Mucosa of rectum (tissue), 2 donors: Measurements from ENCODE around the gene TAF3.

Experiments used
- H3K27ac ChIP-seq, 2 donors: one replicate each; pipeline ENCODE4 v1.7.0; 2013; ENCODE audit warnings: inconsistent platforms in 2 of 2, low read depth in 2 of 2, low read length in 2 of 2
- H3K27me3 ChIP-seq, 2 donors: one replicate each; pipeline ENCODE4 v1.7.0; 2013; ENCODE audit warnings: low read length in 2 of 2; ENCODE audit not compliant: control insufficient read depth in 2 of 2, insufficient read depth in 2 of 2
- H3K36me3 ChIP-seq, 2 donors: one replicate each; pipeline ENCODE4 v1.7.0; 2013; ENCODE audit warnings: low read length in 2 of 2; ENCODE audit not compliant: control insufficient read depth in 2 of 2, insufficient read depth in 2 of 2
- H3K4me1 ChIP-seq, 2 donors: one replicate each; pipeline ENCODE4 v1.7.0; 2013; ENCODE audit warnings: low read length in 2 of 2, mild to moderate bottlenecking in 1 of 2; ENCODE audit not compliant: control insufficient read depth in 2 of 2, insufficient read depth in 2 of 2
- H3K4me3 ChIP-seq, 2 donors: one replicate each; pipeline ENCODE4 v1.7.0; 2013; ENCODE audit warnings: low read length in 2 of 2
- H3K9ac ChIP-seq, 2 donors: one replicate each; pipeline ENCODE4 v1.7.0; 2013; ENCODE audit warnings: low read length in 2 of 2, low read depth in 1 of 2, mild to moderate bottlenecking in 1 of 2
- H3K9me3 ChIP-seq, 2 donors: one replicate each; pipeline ENCODE4 v1.7.0; 2013; ENCODE audit warnings: low read length in 2 of 2; ENCODE audit not compliant: control insufficient read depth in 2 of 2
- donor health status: healthy.
- donor health status: Normal muscosa, but diverticular disease.

TAF3 gene

DNA sequence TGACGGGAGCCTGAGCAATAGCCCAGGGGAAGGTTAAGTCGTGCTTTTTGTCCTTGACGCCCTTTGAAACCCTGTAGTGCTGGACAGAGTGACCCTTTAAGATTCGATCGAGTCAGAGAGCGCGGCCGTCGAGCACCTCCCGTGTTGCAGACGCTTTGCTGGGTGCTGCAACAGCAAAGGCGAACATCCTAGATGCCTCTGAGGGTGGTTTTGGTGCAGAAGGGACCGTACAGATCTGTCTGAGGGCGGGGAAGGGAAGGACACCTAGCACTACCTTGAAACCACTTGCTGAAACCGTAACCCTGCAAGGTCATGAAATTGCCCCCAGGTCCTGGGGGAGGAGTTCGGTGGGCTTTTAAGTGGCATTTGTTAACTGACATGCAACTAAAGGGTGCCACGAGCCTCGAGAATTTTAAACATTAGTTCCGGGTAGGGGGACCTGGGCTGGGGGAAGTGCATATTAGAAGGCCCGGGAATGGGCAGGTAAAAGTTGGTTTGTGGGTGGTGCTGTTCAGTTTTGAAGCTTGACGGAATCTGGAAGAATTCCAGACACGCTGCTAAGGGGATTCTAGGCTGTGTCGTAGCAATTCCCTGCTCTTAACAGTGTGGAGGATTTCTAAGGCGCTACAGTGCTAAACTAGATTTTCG, 29.5 kb upstream of the TAF3 start:
- H3K4me1 ChIP-seq: peaks cover 17 to 21% of the 10 kb centered on the region in 2 donors
- peaks cover 0 to 4% of the 10 kb centered on the region in 2 donors for H3K36me3 ChIP-seq
- no peaks in the 10 kb centered on the region for H3K9me3 ChIP-seq
- no peaks in the 10 kb centered on the region for H3K27me3 ChIP-seq
- peak overlapping the region; percentile 76 to 88 for H3K27ac ChIP-seq
- H3K9ac ChIP-seq: peak overlapping the region; percentile 84 to 90
- H3K4me3 ChIP-seq: peak overlapping the region; percentile 98

DNA sequence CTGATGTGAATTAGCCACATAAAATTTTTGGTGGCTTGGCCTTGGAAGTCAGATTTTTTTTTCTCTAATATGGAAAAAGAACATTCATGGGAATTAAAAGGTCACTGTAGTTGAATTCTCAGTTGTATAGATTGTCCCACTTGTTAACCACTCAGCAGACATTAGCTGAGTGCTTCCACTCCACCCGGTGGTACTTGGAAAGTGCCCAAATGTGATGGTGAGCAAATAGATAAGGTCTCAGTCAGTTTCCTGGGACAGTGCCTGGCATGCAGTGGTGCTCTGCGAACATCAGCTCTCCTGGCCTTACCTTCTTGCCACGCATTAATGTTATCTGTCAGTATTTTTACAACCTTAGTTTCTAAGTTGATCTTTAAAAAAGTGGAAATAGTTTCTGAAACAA, 28.9 kb upstream of the TAF3 start:
- H3K9ac ChIP-seq: peak overlapping the region; percentile 84 to 90
- no peak overlapping the region for H3K27ac ChIP-seq
- H3K4me1 ChIP-seq: peaks cover 17 to 21% of the 10 kb centered on the region in 2 donors

DNA sequence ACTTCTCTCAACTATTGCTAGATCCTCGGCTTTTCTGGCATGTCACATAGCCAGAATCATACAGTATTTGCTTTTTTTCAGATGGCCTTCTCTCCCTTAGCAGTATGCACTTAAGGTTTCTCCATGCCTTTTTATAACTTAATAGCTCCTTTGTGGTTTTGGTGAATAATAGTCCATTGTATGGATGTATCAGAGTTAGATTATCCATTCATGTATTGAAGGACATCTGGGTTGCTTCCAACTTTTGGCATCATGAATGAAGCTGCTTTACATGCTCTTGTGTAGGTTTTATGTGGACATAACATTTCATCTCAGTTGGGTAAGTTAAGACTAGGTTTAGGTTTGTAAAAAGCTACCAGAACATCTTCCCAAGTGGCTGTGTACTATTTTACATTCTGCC, 25.8 kb upstream of the TAF3 start:
- Histone ChIP-seq H3K4me1 (peaks cover 10 to 14% of the 10 kb centered on the region in 2 donors), H3K36me3 (peaks cover 9 to 12% of the 10 kb centered on the region in 2 donors), H3K27me3 (no peaks in the 10 kb centered on the region), H3K9ac (peak overlapping the region in 1 of 2 donors; percentile 1), H3K9me3 (no peaks in the 10 kb centered on the region), H3K27ac (no peak overlapping the region), H3K4me3 (no peak overlapping the region)

More for the DNA sequence above, 28.9 kb upstream of the TAF3 start:
- Histone ChIP-seq H3K9me3 (no peaks in the 10 kb centered on the region), H3K27me3 (no peaks in the 10 kb centered on the region), H3K36me3 (peaks cover 0 to 4% of the 10 kb centered on the region in 2 donors), H3K4me3 (peak overlapping the region; percentile 98)

DNA sequence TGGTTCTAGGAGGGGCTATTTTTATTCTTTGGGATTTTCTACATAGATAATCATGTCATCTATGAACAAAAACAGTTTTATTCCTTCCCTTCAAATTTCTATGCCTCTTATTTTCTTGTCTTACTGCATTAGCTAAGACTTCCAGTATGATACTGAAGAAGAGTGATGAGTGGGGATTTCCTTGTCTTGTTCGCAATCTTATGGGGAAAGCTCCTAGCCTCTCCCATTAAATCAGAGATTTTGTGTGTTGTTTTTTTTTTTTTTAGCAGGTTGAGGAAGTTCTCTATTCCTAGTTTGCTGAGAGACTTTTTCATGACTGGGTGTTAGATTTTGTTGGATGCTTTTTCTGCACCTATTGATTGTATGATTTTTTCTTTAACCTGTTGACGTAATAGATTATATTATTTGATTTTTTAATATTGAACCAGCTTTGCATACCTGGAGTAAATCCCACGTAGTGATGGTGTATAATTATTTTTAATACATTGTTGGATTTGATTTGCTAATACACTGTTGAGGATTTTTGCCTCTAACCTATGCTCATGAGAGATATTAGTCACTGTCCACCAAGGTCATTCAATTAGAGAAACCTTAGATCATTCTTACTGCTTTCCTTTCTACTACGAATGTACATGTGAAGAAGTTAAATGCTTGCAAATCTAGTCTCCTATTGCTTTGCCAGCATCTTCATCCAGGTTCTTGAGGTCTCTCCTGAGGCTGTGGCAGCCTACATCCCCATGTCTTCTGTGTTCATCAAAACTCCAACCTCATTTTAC, 23.9 kb upstream of the TAF3 start:
- H3K4me1 ChIP-seq: peaks cover 6 to 12% of the 10 kb centered on the region in 2 donors
- H3K4me3 ChIP-seq: no peak overlapping the region
- peaks cover 15 to 22% of the 10 kb centered on the region in 2 donors for H3K36me3 ChIP-seq
- H3K9me3 ChIP-seq: no peaks in the 10 kb centered on the region
- H3K9ac ChIP-seq: no peak overlapping the region
- no peak overlapping the region for H3K27ac ChIP-seq
- no peaks in the 10 kb centered on the region for H3K27me3 ChIP-seq

DNA sequence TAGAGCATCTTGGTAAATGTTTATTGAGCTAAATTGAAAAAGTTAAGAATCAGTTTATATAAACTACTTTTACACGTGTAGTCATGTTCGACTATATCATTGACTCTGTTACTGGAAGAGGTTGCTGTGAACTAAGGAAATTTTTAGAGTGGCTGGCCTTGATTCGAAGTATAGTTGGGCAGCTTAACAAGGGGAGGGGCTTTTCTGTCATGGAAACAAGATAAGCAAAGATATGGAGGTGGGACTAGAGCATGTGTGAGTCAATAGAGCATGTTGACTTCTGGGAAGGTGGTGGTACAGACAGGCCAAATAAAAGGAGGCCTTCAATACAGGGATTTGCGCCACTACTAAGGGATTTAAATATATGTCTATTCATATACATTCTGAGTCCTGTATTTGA, 22.7 kb upstream of the TAF3 start:
- H3K9ac ChIP-seq: no peak overlapping the region
- H3K27ac ChIP-seq: no peak overlapping the region
- peaks cover 0 to 9% of the 10 kb centered on the region in 2 donors for H3K4me1 ChIP-seq
- H3K9me3 ChIP-seq: no peaks in the 10 kb centered on the region
- peaks cover 23 to 31% of the 10 kb centered on the region in 2 donors for H3K36me3 ChIP-seq
- H3K4me3 ChIP-seq: no peak overlapping the region
- no peaks in the 10 kb centered on the region for H3K27me3 ChIP-seq

DNA sequence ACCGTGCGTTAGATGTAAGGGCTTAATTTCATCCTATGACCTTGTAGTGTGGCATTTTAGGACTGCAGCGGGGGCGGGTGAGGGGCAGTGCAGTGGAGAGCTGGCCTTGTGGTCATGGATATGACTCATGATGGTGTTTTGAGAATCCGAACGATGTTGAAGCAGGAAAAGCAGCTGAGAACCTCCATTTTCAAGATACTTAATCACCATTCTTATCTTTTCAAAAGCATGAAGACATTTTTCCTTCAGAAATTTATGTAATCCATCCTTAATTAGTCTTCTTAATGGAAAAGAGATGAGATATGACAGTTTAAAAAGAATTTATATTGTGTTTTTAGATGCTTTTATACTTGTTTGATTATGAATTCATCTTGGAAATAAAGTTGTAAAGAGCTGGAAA, 20.7 kb upstream of the TAF3 start:
- Histone ChIP-seq H3K9ac (no peak overlapping the region), H3K9me3 (no peaks in the 10 kb centered on the region), H3K36me3 (peaks cover 42 to 47% of the 10 kb centered on the region in 2 donors), H3K27me3 (no peaks in the 10 kb centered on the region), H3K4me3 (no peak overlapping the region), H3K27ac (no peak overlapping the region), H3K4me1 (no peaks in the 10 kb centered on the region)

DNA sequence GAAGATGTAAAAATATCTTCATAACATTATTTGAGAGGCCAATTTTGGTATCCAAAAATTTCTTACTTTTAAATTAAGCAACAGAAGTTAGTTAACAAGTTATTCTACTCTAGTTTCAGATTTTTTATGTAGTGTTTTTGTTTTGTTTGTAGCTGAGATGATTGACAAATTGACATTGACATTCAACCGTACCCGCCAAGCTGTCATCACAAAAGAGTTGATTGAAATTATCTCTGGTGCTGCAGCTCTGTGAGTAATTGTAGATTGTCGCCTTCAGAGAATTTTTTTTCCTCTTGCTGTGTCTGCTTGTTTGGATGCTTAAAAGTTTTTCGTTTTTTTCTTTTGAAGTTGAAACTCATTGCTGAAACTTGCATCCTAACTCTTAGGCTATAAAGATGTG, 15.7 kb upstream of the TAF3 start:
- Histone ChIP-seq H3K4me1 (no peaks in the 10 kb centered on the region), H3K9me3 (no peaks in the 10 kb centered on the region), H3K36me3 (peaks cover 70 to 76% of the 10 kb centered on the region in 2 donors), H3K9ac (no peak overlapping the region), H3K4me3 (no peak overlapping the region), H3K27me3 (no peaks in the 10 kb centered on the region), H3K27ac (no peak overlapping the region)

DNA sequence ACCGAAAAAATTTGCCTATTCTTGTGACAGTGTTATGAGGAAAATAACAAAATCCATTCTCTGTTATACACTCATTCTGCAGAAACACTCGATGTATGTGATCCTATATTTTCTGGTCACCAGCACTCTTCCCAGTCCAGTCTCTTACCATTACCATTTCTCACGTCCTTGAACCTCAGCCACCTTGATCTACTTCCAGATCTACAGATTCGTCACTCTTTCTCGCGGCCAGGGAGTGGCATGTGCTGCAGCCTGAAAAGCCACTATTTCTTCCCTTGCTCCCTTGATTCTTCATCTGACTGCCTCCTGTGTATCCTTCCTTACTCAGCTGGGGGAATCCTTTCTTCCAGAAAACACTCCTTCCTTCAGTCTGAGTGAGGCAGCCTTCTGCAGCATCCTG, 14.1 kb upstream of the TAF3 start:
- Histone ChIP-seq H3K4me1 (no peaks in the 10 kb centered on the region), H3K4me3 (no peak overlapping the region), H3K36me3 (peaks cover 71 to 73% of the 10 kb centered on the region in 2 donors), H3K9ac (no peak overlapping the region), H3K27me3 (no peaks in the 10 kb centered on the region), H3K27ac (no peak overlapping the region), H3K9me3 (no peaks in the 10 kb centered on the region)

DNA sequence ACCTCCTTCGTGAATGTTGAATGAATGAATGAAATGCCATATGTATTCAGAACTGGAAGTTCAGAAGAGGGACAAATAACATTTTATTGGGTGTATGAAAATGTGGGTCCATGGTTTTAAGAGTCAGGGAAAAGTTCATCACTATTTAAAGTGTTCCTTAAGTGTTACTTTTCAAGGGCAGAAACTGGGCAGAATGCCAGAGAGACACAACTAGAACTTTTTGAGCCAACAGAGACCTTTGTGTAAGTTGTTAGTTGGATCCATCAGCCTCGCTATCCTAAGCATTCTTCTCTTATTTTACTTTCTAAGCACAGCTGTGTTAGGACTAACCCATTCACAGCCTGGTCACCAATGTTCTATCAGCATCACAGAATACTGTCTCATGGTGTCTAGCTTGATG, 13.6 kb upstream of the TAF3 start:
- Histone ChIP-seq H3K27ac (no peak overlapping the region), H3K4me3 (no peak overlapping the region), H3K9me3 (no peaks in the 10 kb centered on the region), H3K9ac (no peak overlapping the region), H3K4me1 (no peaks in the 10 kb centered on the region), H3K27me3 (no peaks in the 10 kb centered on the region), H3K36me3 (peaks cover 66 to 68% of the 10 kb centered on the region in 2 donors)

DNA sequence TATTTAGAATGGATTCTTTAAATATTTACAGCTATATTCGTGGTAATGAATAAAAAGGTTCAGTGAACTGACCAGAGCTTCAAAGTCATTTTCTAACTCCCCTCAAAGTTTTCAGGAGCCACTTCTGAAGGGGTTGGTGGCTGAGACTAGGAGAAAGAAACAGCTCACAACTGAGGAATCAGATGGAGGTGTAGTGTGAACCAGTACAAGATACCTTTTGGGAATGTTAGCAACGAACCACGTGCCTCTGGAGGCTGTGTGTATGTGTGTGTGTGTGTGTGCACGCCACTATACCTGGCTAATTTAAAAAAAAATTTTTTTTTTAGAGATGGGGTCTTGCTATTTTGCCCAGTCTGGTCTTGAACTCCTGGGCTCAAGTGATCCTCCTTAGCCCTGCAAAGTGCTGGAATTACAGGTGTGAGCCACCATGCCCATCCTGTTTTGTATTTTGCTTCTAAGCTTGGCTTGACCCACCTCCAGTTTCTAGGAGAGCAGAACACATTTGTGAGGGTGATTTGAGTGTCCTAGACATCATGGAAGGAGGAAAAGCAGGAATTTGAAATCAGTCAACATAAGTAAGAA, 9.5 kb upstream of the TAF3 start:
- Histone ChIP-seq H3K9ac (no peak overlapping the region), H3K9me3 (no peaks in the 10 kb centered on the region), H3K36me3 (peaks cover 29 to 31% of the 10 kb centered on the region in 2 donors), H3K4me3 (no peak overlapping the region), H3K4me1 (peaks cover 2 to 8% of the 10 kb centered on the region in 2 donors), H3K27me3 (no peaks in the 10 kb centered on the region), H3K27ac (no peak overlapping the region)
